Dedifferentiated amniotic fluid mesenchymal stem cell (primary cell): ENCODE measurements around the gene POU3F2.

ENCODE experiments used
- DNase-seq: peaks from one replicate; pipeline ENCODE4 v3.0.0-alpha.2; 2016; ENCODE audit errors: extremely low spot score

Gene POU3F2

DNA sequence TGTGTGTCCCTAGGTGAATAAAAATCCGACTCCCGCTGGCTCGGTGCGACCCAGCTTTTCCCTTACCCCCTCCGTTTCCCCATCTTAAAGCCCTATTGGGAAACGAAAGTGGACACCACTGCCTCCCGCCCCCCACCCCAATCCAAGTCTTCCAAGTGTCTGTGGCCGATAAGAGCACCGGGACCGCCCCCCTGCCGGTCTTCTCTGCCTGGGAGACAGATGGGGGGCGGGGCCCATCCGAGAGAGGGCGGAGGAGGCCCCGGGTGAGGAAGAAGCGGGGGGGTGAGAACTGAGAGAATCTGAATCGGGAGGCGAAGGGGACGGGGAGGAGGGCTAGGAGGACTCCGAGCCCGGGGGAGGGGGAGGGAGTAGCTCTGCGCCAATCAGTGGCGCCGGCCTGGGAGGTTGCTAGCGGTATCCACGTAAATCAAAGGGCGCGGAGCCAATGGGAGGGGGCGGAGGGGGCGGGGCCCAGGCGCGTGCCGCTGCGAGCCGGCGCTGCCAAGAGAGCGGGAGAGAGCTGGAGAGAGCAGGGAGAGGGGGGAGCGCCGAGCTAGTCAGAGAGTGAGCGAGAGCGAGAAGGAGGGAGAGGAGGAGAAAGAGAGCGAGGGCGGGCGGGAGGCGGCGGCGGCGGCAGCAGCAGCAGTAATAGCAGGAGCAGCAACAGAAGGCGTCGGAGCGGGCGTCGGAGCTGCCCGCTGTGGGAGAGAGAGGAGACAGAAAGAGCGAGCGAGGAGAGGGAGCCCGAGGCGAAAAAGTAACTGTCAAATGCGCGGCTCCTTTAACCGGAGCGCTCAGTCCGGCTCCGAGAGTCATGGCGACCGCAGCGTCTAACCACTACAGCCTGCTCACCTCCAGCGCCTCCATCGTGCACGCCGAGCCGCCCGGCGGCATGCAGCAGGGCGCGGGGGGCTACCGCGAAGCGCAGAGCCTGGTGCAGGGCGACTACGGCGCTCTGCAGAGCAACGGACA lies at the start of gene POU3F2:
Gene POU3F2, plus strand, starts transcription at position 515 of the 972 bp plus-strand sequence. Its CDS starts 300 bp downstream, at position 815.
- DNase-seq: no peak

DNA sequence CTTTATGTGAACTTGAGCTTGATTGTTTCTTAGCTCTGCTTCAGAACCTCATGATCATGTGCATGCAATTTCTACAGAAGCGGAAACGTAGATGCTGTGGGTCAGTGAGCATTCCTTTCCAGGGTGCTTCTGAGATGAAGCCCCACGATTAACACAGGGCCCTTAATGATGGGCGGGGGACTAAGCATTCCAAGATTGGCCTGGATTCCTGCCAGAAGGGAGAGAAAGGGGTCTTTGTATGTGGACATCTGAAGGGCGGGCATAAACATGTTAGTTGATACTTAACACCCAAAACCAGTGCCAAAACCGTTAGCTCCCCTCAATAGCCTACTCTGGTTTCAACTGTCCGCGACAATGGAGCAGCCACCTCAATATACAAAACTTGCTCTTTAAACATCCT lies 46.9 kb upstream of the POU3F2 start:
- DNase-seq: no peak

DNA sequence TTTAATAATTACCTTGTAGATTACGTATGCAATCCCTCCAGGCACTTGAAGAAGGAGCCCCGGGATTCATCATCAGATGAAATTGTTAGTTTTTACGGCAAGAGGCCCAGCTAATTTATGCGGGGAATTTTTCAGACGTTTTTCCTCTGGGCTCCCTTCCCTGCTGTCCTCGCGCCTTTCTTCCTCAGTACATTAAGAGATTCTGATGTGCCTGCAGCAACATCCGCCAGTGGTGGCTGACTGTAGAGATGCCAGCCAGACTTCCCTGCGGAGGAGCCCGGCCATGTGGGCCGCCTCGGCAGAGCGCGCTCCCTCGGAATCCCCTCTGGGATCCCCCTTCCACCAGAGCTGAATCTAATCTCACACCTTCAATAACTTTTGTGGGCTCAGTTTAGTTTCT lies 46.4 kb upstream of the POU3F2 start:
- no peak for DNase-seq

DNA sequence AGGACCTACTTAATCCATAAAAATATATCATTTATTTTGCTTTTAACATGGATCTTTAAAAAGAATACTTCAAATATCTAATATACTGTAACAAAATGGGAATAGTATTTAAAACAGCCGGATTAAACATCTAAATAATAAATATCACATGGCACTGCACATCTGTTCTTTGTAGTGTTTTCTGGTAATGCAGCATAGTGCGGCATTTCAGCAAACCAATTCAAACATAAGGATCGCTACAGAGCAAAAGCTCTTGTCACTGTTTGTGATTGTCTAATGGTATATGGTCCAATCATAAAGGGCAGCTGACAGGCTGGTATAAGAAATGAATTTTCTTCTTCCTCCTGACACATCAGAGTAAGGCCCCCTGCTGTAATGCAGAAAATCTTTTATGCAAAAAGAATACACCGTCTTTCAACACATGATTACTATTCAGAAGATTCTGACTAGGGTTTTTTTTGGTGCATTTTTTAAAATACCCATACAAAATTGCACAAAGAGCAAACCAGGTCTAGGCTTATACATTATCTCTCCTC lies 40.0 kb upstream of the POU3F2 start:
- no peak for DNase-seq

DNA sequence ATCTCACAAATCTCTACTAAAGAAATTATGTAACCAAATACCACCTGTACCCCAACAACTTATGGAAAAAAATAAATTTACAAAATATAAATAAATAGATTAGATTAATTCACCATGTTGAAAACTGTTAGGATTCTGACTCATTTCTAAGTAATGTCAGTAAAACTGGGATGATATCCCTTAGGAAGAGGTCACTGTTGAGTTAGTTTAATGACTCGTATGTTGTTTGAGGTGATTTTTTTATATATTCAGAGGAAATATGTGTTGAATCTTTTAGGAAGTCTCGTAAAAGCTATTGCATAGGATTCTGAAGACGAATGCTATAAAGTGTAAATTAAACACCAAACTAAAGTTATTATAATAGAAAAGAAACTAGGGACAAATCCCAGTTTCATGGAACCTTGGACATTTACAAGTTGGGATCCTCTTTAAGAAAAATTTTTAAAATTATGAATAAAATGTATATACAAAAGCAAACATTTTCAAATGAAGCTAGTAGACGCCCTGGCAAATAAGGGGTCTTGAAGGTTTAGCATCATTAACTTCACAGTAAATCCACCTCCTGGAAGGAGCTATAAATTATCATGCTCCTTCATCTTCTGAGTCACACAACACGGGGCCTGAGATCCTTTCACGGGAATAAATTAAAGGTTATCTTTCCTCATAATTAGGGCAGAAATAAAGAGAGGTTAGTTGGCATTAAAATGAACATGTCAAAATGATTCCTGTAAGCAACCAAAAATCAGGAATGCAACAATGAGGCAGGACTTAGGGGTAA lies 37.0 kb upstream of the POU3F2 start:
- DNase-seq: no peak

DNA sequence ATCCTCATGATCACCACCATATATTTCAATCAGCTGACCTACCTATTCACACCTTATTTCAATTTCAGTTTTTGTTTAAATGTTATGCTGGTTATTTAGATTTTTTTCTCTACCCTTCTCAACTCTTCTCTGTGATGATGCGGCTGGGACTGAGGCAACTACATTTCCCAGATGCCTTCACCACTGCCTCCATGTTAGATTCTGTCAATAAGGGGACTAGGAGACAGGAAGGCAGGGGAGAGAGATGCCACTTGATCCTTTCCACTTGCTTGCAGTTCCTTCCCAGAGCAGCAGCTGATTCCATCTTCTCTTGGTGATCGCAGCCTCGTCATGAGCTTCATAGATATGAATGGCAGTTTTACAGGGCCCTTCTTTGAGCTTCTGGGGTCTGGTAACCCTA lies 33.5 kb upstream of the POU3F2 start:
- no peak for DNase-seq

DNA sequence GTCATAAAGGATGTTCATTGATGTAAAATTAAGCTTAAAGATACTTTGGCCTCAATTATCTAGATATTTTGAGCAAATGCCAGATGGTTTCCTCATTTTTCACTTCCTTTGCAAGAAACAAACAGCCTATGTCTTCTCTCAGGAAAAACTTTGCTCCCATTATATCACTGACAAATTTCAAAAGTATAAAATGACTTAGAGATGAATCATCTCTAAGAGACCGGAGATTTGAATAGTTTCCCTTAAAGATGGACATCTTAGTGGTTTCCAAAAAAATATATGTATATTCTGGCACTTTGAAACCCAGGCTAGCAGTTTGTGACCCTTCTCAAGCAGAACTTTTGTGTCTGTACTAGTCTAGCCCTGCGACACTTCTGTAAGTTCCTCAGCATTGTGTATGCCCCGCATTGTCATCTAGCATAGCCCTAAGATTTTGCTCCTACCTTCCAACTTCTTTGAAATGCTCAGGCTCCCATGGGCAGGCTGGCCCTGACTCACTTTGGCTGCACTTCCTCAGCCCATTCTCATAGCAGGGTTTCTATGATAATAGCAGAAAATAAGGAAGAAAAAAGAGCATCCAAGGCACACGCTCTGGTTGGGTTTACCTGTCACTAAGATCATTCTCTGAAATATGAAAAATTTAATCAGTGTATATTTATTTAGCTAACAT lies 25.7 kb upstream of the POU3F2 start:
- DNase-seq: no peak

DNA sequence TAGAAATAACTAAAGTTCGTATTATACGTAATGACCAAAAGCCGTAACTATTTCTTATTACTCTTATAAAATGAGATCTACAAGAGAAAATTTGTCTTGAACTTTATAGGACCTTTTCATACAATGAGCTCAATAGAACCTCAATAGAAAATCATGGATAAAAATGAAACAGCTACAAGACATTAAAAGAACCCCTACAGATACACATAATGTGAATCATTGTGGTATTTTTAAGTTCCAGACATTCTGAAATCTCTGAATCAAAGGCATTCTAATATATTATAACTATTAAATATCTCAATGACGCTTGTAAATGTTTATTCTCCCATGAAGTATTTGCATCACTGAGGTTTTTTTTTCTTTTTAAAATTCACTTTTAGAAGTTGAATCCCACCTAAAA lies 22.2 kb upstream of the POU3F2 start:
- DNase-seq: no peak

DNA sequence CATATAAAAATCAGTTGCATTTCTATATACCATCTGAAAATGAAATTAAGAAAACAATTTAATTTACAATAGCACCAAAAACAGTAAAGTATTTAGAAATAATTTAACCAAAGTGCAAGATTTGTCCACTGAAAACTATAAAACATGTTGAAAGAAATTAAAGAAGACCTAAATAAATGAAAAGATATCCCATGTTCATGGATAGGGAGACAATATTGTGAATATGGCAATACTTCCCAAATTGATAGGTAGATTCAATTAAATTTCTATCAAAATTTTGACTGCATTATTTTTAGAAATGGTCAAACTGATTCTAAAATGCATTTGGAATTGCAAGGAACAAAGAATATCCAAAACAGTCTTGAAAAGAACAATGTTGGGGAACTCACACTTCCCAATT lies 17.6 kb upstream of the POU3F2 start:
- no peak for DNase-seq

DNA sequence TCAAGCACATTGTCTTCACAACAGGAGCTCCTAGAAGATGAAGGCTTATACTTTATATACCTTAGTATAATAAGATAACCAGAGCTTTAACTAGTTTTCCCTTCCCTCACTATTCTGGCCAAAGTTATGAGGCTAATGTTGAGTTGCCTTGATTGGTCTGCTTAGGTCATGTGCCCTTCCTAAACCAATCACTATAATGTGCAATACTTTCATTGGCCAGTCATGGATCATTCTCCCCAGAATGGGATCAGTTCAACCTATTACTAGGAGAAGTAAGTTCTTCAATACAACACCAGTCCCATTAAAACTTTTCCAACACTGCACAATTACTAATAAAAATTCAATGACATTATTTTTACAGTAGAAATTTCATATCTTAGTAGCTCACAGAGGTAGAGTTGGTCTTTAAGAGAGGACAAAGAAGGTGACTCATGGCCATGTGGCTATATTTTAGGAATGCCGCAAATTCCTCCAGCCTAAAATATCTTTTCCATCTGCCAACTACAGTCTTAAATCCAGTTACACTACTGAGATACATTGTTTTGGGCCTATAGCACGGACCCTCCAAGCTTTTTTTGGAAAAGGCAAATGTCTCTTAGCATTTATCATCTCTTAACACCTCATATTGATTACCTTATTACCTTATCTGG lies 12.5 kb upstream of the POU3F2 start:
- DNase-seq: no peak

DNA sequence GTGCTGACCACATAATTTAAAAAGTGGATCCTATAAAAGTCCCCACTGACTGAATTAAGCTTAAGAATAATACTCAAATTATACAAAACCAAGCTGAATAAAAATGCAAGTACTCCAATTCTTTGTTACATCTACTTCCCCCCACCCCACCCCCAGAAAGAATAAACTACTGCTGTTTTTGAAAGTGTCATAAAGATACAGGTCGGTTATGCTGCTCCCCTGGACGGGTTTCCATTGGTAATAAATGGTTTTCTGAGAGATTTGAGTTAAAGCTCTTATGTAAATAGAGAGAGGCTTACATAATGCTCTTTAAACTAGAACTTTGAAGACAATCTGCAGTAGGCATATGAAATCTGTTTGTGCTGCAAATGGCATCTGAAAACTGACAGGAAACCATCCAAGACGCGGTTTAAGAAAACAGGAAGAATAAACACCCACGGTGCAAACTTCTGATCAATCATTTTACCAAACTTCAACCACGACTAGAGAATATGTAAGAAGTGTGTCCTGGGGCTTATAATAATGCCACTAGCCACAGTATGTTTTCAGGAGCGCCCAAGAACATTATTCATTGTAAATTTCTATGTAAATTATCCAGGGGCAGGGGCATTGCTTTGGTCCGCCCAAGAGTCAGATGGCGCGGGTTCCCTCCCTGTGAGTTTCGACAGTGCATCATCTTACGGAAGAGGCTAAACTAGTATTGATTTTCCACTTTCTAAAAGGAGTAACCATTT lies 10.8 kb upstream of the POU3F2 start:
- DNase-seq: no peak

DNA sequence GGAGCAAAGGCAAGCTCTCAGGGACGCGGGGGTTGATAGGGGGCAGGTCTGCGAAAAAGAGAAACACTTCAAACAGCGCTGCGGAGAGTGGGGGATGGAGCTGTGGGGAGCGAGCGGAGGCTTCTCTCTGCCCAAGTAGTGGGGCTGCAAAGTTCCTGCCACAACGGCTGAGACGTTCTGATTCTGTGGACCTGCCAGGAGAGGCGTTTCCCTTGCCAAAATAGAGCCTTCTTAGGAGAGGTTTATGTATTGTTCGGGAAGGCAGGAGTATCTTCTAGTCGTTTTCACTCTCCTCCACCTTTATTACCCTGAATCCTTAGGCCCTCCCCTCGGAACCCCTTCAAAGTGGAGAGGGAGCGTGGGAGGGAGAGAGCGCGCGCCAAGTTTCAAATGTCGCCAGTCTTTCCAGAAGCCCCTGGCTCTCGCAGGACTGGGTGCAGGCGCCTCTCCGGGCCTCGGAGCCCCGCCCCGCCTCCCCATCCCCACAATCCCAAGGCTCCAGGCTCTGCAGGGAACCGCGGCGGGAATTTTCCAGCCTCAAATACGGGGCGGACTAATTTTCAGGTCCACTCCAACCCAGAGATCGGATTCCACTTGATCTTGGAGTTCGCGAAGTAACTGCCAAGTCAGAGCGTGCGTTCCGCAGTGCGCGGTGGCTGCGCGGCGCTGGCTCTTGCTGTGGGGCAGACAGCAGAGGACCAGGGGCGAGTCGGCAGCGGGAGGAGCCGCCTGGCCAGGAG lies 10.0 kb upstream of the POU3F2 start:
- no peak for DNase-seq

DNA sequence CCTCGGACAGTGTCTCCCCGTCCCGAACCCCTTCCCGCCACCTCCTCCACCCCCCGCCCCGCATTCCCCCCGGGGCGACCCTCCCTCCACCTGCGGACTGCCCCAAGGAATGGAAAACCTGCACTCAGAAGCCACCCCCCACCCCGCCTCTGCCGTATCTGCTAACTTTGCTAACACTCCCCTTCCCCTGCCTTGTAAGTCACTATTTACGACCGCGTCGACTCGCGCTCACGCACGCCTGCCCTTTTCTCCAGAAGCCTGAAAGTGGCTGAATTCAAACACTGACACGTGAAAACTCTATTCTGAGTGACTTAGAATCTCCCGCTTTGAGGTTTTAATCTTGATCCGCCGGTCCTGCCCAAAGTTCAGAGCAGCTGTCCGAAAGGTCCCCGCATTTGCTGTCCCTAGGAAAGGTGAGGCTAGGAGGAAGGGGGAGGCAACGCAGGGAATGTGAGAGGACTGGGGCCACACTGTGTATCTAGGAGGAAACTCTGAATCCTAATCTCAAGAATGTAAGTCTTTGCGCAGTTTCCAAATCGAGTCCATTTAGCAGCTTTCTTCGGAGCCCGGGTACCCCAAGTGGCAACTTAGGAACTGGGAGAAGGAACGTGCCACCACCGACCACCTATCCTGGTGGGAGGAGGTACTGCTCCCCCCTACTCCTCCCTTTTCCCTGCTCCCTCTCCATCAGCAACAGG lies 9.3 kb upstream of the POU3F2 start:
- no peak for DNase-seq

DNA sequence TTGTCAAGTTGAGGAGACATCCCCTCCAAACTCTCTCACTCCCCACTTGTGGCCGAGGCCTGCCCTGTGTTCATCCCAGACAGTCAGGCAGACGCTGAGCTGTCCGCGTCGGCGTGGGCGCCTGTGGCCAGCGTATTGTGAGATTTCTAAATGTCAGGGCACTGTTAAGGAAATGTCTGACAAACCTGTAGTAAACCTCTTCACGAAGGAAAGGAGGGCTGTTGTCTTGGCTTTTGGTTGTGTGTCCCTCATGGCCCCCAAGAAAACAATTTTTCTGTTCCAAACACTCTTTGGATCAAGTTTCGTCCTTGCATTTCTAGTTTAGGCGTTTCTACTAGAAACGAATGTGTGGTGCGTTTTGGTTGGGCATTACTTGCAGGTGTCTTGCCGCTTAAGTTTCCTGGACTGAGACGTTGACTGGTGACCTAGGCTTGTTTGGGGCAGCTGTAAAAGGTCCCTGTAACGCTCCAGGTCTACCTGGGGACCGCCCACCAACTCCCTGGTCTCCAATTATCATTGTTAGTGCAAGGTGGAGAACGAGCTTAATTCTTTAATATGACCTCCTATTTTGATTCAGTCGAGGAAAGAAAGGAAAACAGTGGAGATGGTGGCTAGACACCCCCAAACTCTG lies 8.7 kb upstream of the POU3F2 start:
- DNase-seq: no peak

DNA sequence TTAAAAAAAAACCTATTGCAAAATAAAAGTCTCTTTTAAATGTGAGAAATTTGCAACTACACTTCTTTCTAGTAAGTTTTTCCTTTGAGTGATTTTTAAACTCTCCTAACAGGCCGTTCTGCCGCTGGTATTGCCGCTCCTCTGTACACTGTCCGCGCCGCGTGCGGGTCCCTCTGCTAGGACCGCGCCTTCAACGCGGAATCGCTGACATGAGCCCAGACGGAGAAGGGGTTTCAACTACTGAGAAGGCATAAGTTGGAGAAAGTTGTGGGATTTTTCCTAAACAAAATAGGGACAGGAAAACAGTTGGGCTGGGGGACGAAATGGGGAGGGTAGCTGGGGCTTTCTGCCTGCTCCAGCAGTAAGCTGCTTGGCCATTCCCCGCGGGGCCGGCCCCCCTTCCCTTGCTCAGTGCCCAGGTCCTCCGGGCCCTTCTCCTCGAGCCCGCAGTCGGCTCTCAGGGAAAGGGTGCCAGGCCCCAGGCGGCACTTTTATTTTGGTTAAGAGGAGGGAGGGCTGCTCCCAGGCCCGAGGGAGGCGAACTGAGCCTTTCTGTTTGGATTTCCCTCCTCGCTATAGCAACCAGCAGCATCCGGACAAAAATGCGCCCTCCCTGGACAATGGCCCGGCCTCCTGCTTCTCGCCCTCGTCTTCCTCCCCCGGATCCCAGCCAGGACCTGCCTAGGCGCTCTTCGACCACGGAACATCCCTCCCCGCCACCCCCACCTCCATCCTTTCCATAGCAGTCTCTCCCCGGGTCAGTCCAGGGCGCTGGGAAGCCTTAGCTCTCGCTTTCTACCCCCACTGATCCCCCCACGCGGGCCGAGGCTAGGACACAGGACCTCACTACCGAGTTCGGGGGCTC lies 6.8 kb upstream of the POU3F2 start:
- no peak for DNase-seq

DNA sequence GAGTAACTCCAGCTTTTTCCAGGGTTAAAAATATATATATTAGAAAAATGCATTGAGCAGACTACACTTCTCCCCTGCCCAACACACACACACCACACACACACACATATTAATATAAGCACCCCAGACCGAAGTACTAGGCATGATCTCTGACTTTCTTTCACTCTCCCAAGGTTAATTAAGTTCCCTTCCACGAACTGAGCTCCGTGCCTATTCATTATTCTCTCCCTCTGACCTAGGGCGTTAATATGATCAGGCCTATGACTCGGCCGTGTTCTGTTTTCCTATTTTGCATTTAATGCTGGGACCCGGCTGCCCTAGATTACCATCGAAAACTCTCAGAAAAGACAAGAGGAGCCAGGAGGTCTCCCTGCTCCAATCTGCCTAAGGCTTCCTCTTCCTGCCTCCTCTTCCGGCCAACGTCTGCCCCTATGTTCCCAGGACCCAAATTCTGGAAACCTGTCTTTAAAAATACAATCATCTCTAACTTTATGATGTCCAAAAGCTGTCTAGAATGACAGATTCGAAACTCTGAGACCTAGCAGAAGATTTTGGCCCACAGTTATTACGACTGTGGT lies 6.1 kb upstream of the POU3F2 start:
- no peak for DNase-seq

DNA sequence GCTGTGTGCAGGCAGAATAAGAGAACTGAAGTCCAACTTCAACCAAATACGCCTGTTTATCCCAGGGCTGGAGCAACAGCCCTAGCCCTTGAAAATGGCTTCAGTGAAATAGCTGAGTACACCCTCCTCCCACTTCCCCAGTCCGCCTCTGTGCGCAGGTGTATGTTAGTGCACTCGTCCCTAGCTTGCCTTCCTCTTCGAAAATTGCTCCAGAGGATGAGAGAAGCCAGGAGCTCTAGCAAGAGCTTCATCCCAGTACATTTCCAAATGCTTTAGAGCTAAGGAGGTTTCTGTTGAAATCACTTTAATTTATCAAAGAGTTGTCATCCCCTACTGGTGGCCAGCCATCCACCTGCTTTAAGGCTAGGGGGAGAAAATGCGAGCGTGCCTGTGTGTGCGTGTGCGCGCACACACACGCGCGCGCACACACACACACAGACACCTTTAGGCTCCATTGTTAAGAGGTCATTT lies 5.4 kb upstream of the POU3F2 start:
- DNase-seq: no peak

DNA sequence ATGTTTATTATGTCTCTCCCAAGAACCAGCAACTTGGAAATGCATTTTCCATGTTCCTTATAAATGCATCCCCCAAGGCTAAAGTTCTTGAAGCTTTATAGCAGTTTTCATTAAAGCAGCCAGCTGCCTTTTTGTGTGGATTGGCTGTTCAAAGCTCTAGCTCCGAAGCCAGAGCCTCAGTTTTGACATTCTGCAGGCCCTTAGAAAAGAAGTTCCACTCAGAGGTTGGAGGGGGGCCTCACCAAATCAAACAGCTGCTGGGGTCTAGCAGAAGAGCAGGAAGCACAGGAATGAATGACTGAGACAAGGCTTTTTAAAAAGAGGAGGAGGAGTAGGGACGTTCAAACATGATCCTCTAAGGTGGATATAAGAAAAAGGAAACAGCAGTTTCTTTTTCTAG lies 4.2 kb upstream of the POU3F2 start:
- no peak for DNase-seq
